Left lung (tissue), 10 donors: ENCODE results near the gene TMED10. TPM values are rescaled to one million over a fixed set of nuclear protein-coding genes. Genes with fewer than 3 reads are reported as not detected.
A peak's percentile ranks its signal among the peaks of the same experiment; 100 is the strongest.

Experiments used
- ATAC-seq: fragments of 200-7000 bp; cut with Tn5 transposase; one replicate; pipeline ENCODE4 v1.9.1; 2020; ENCODE audit warnings: moderate library complexity
- DNase-seq, 4 donors: peaks; one replicate each; pipeline ENCODE4 v3.0.0-alpha.2; 2013 to 2020
- H3K27ac ChIP-seq, 2 donors: fragments of 200-600 bp; sonication (generic) in 1 of 2; one replicate each; pipeline versions ENCODE4 v1.5.0 to v1.8.0; 2020 to 2021
- H3K27me3 ChIP-seq, 2 donors: fragments of 200-600 bp; sonication (generic) in 1 of 2; one replicate each; pipeline versions ENCODE4 v1.5.0 to v1.8.0; 2020 to 2021
- H3K36me3 ChIP-seq, 2 donors: fragments of 200-600 bp; sonication (generic) in 1 of 2; one replicate each; pipeline versions ENCODE4 v1.5.0 to v1.8.0; 2020 to 2021
- H3K4me1 ChIP-seq, 2 donors: fragments of 200-600 bp; one replicate each; pipeline ENCODE4 v1.8.0; 2021
- H3K4me3 ChIP-seq, 2 donors: fragments of 200-600 bp; sonication (generic) in 1 of 2; one replicate each; pipeline versions ENCODE4 v1.5.0 to v1.8.0; 2020 to 2021; ENCODE audit warnings: mild to moderate bottlenecking in 1 of 2
- H3K9me3 ChIP-seq, 2 donors: fragments of 200-600 bp; sonication (generic) in 1 of 2; one replicate each; pipeline versions ENCODE4 v1.5.0 to v1.8.0; 2020 to 2021
- CTCF ChIP-seq, 2 donors: fragments of 200-600 bp; sonication (generic) in 1 of 2; IDR thresholded peaks; one replicate each; pipeline versions ENCODE4 v1.5.0 to v1.8.0; 2021; ENCODE audit warnings: antibody characterized with exemption in 2 of 2
- intact Hi-C, 2 donors: fragments of 100-400 bp; cut with DNase I; formaldehyde crosslinking; loops; one replicate each; pipeline versions ENCODE4 v1.11.2 to v1.14.2; 2022
- polyA plus RNA-seq, 6 donors: library from polyadenylated mRNA; unstranded; fragments of 120-200 nt; gene quantifications; one replicate each; pipeline ENCODE4 v1.2.1, GENCODE V29; 2013; ENCODE audit not compliant: insufficient read length in 6 of 6
- total RNA-seq, 2 donors: library from RNA; stranded (reverse); fragmentation: NEBNext Ultra II Directional; extraction: Animal tissue kit (Norgen Biotek cat#: 25700); gene quantifications; one replicate each; pipeline ENCODE4 v1.2.1, GENCODE V29; 2021
- donor health status: DM: no; HTN: yes; CAD: no.
- donor health status: DM: no; HTN: no; CAD: no.

The TMED10 gene
- total and polyA plus RNA-seq, 8 donors: 171 to 391 (median 197) TPM

- no peak overlapping the region for H3K27ac ChIP-seq
- no peaks in the 10 kb centered on the region for H3K4me1 ChIP-seq
- no peak overlapping the region for H3K4me3 ChIP-seq
- no peak for DNase-seq
- peaks cover 0 to 100% of the 10 kb centered on the region in 2 donors for H3K36me3 ChIP-seq
- TF ChIP-seq CTCF (IDR thresholded peaks at IDR 0.05): no peak
- no peak for ATAC-seq
- intact Hi-C loops: no loop called here
- no peaks in the 10 kb centered on the region for H3K9me3 ChIP-seq
- H3K27me3 ChIP-seq: no peaks in the 10 kb centered on the region
Observed at GRCh38 chr14:75090353-75090752, 86.1 kb downstream of the TMED10 start.

- intact Hi-C loops: loop anchor here in 1 of 2 donors (5.0 to 10.0 kb wide), 2 partner anchors 144 to 171 kb away; no protein-coding TSS in a partner anchor
- peak; percentile 87 for ATAC-seq
- peaks cover 0 to 100% of the 10 kb centered on the region in 2 donors for H3K36me3 ChIP-seq
Observed at GRCh38 chr14:75088566-75089373, 87.6 kb downstream of the TMED10 start.

GRCh38 chr14:75088153-75088552, 88.3 kb downstream of the TMED10 start:
- Histone ChIP-seq H3K27me3 (no peaks in the 10 kb centered on the region), H3K4me3 (no peak overlapping the region), H3K9me3 (no peaks in the 10 kb centered on the region), H3K4me1 (no peaks in the 10 kb centered on the region), H3K36me3 (peaks cover 0 to 100% of the 10 kb centered on the region in 2 donors), H3K27ac (no peak overlapping the region)
- no peak for TF ChIP-seq CTCF (IDR thresholded peaks at IDR 0.05)
- no peak for DNase-seq
- intact Hi-C loops: loop anchor here in 1 of 2 donors (5.0 to 10.0 kb wide), 2 partner anchors 143 to 171 kb away; no protein-coding TSS in a partner anchor
- ATAC-seq: no peak

More at GRCh38 chr14:75088566-75089373, 87.6 kb downstream of the TMED10 start:
- H3K27me3 ChIP-seq: no peaks in the 10 kb centered on the region
- DNase-seq: peak in 2 of 4 donors; percentile 54 to 72
- no peaks in the 10 kb centered on the region for H3K9me3 ChIP-seq
- H3K4me1 ChIP-seq: no peaks in the 10 kb centered on the region
- no peak overlapping the region for H3K4me3 ChIP-seq
- H3K27ac ChIP-seq: no peak overlapping the region
- peak; percentile 50 to 67 for TF ChIP-seq CTCF (IDR thresholded peaks at IDR 0.05)

- peak; percentile 34 for ATAC-seq
- TF ChIP-seq CTCF (IDR thresholded peaks at IDR 0.05): no peak
- peaks cover 0 to 80% of the 10 kb centered on the region in 2 donors for H3K36me3 ChIP-seq
- H3K9me3 ChIP-seq: no peaks in the 10 kb centered on the region
- DNase-seq: no peak
- no peak overlapping the region for H3K27ac ChIP-seq
- peaks cover 0 to 4% of the 10 kb centered on the region in 2 donors for H3K4me1 ChIP-seq
- H3K4me3 ChIP-seq: no peak overlapping the region
- no peaks in the 10 kb centered on the region for H3K27me3 ChIP-seq
- intact Hi-C loops: loop anchor here in 1 of 2 donors (10.0 kb wide), 1 partner anchor 140 kb away; no protein-coding TSS in a partner anchor
Observed at GRCh38 chr14:75084513-75084912, 91.9 kb downstream of the TMED10 start.

GRCh38 chr14:75083271-75083670, 93.1 kb downstream of the TMED10 start:
- Histone ChIP-seq H3K9me3 (no peaks in the 10 kb centered on the region), H3K4me3 (no peak overlapping the region), H3K27me3 (no peaks in the 10 kb centered on the region), H3K27ac (no peak overlapping the region), H3K36me3 (peaks cover 0 to 67% of the 10 kb centered on the region in 2 donors), H3K4me1 (peaks cover 0 to 4% of the 10 kb centered on the region in 2 donors)
- TF ChIP-seq CTCF (IDR thresholded peaks at IDR 0.05): no peak
- intact Hi-C loops: loop anchor here in 1 of 2 donors (10.0 kb wide), 1 partner anchor 138 kb away; no protein-coding TSS in a partner anchor
- DNase-seq (no peak), ATAC-seq (no peak)
